GM12892 (cell line): Measurements from ENCODE around the gene WDTC1.

Experiments
- DNase-seq: peaks from one replicate; pipeline ENCODE4 v3.0.0; 2011; ENCODE audit not compliant: insufficient read length
- FAIRE-seq: peaks from 2 replicates; lab custom pipeline; 2011; peaks lifted over from hg19 to GRCh38; lab: Jason Lieb, UNC
- POLR2A ChIP-seq: IDR thresholded peaks from 2 replicates; pipeline ENCODE4 v1.6.1; 2011; ENCODE audit warnings: low read depth, low read length, control low read depth
- POLR2AphosphoS5 ChIP-seq: IDR thresholded peaks from 2 replicates; pipeline ENCODE4 v1.6.1; 2011; ENCODE audit warnings: low read depth, low read length, control low read depth
- TAF1 ChIP-seq: IDR thresholded peaks from 2 replicates; pipeline ENCODE4 v1.6.1; 2011; ENCODE audit warnings: low read depth, mild to moderate bottlenecking, control low read depth, low read length, borderline replicate concordance

WDTC1 gene

GRCh38 chr1:27346357-27346756 is 111.9 kb downstream of the WDTC1 start:
- FAIRE-seq (no peak), DNase-seq (no peak)
- TF ChIP-seq TAF1 (no peak), POLR2A (no peak)

DNA sequence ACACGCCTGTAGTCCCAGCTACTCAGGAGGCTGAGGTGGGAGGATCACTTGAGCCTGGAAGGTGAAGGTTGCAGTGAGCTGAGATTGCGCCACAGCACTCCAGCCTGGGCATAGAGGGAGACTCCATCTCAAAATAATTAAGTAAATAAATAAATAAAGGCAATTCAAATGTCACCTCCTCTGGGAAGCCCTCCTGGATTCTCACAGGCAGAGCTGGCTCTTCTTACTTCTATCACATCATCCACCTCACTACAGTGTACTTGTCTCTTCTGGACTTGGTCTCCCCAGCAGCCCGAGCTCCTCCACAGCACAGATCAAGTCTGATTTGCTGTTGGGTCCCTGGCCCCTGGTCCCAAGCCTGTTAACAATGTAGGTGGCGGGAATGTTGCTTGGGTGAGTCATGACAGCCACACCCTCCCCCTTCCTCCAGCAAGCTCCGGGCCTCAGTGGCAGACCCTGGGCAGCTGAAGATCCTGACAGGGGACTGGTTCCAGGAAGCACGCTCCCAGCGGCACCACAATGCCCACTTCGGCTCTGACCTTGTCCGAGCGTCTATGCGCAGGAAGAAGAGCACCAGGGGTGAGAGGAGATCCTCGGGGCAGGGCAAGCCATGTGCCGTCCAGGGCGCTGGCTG is 112.7 kb downstream of the WDTC1 start:
- FAIRE-seq (no peak), DNase-seq (no peak)
- TF ChIP-seq TAF1 (no peak), POLR2A (no peak), POLR2AphosphoS5 (no peak)

DNA sequence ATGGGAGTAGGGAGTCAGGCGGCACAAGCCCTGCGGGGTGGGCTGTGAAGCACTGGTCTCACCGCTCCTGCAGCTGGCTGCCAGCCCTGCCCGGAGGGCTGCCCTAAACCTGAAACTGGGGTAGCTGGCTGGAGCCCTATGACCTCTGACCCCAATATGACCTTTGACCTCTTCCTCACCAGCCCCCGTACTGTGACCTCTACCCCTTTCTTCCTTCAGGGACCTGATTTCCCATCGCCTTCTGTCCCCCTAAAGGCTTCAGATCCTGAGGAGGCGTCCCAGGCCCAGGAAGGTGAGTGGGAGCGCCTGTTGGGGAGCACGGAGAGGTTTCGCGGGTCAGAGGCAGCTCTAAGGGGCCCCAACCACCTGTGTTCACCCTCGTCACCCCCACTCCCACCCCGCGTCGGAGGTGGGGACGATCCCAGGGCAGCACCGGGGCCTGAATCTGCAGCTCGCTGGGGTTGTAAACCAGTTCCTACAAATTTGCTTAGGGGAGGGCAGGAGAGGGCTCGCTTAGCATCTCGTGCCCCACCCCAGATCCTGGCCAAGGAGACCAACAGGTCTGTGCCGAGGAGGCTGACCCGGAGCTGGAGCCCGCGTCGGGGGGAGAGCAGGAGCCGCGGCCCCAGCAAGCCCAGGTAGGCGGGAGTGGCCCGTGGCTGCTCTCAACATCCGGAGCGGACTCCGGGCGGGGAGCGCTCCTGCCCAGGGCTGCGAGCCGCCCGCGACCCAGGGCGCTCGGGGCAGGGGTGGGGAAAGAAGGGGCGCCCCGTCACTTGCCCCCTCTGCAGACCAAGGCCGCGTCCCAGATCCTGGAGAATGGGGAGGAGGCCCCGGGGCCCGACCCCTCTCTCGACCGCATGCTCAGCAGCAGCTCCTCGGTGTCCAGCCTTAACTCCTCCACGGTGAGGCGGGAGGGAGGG is 114.7 kb downstream of the WDTC1 start:
- TF ChIP-seq POLR2AphosphoS5 (no peak), POLR2A (no peak), TAF1 (no peak)
- FAIRE-seq (no peak), DNase-seq (no peak)

- no peak for FAIRE-seq
- TF ChIP-seq POLR2A (no peak), TAF1 (no peak), POLR2AphosphoS5 (no peak)
Measured at GRCh38 chr1:27349784-27350662, 115.6 kb downstream of the WDTC1 start.

GRCh38 chr1:27350663-27351540 is 116.5 kb downstream of the WDTC1 start:
- no peak for FAIRE-seq
- no peak for TF ChIP-seq TAF1
- TF ChIP-seq POLR2AphosphoS5: no peak
- TF ChIP-seq POLR2A: no peak
- DNase-seq: no peak

More at GRCh38 chr1:27349784-27350662, 115.6 kb downstream of the WDTC1 start:
- no peak for DNase-seq

DNA sequence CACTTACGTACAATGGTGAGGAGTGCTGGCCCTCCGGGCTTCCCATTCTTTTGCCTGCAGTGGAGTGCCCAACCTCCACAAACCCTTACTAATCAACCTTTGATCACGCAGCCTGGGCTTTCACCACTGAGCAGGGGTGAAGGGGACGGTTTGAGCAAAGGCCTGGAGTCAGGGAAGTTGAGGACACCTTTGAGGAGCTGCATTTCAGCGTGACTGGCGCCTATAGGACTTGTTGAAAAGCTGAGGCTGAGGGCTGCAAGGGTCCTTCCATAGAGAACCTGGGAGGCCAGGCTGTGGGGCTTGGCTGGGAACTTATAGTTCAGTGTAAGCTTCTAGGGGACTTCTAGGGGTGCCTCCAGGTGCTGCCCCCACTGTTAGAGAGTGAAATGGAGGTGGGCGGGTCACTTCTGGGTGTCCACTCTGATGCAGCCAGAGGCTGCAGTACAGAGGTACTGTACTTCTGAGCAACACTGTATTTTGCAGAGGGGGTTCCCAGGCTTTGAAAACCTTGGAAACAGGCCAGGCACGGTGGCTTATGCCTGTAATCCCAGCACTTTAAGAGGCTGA is 117.2 kb downstream of the WDTC1 start:
- DNase-seq (no peak), FAIRE-seq (no peak)
- TF ChIP-seq POLR2AphosphoS5 (no peak), TAF1 (no peak), POLR2A (no peak)

DNA sequence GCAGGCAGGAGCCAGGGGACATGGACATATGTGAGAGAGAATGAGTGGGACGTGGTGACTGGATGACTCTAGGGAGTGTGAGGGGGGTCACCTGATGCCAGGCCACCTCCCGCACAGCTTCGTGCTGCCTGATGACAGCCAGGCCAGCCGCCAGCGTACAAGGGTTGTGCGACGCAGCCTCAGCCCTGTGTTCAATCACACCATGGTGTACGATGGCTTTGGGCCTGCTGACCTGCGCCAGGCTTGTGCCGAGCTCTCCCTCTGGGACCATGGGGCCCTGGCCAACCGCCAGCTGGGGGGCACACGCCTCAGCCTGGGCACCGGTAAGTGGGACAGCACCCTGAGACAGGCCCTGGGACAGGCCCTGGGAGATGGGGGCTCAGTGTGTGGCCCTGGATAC is 118.7 kb downstream of the WDTC1 start:
- FAIRE-seq: no peak
- no peak for DNase-seq
- no peak for TF ChIP-seq TAF1
- TF ChIP-seq POLR2A: no peak
- TF ChIP-seq POLR2AphosphoS5: no peak

DNA sequence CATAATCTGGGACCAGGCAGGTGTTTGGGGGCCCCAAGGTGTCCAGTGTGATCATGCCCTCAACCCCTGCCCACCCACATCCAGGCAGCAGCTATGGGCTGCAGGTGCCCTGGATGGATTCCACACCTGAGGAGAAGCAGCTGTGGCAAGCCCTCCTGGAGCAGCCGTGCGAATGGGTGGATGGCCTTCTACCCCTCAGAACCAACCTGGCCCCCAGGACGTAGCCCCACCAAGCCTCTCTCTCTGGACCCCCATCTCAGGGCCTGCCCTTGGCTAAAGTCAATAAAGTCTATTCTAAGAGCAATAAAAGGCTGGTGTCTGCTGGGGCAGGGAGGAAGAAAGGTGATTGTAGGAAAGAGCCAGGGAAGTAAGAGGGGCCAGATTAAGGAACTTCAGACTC is 119.2 kb downstream of the WDTC1 start:
- FAIRE-seq: no peak
- no peak for DNase-seq

GRCh38 chr1:27355683-27356082 is 121.3 kb downstream of the WDTC1 start:
- TF ChIP-seq POLR2AphosphoS5 (no peak), POLR2A (no peak), TAF1 (no peak)
- DNase-seq (no peak), FAIRE-seq (no peak)

More for the DNA sequence above, 119.2 kb downstream of the WDTC1 start:
- no peak for TF ChIP-seq POLR2AphosphoS5
- TF ChIP-seq TAF1: no peak

DNA sequence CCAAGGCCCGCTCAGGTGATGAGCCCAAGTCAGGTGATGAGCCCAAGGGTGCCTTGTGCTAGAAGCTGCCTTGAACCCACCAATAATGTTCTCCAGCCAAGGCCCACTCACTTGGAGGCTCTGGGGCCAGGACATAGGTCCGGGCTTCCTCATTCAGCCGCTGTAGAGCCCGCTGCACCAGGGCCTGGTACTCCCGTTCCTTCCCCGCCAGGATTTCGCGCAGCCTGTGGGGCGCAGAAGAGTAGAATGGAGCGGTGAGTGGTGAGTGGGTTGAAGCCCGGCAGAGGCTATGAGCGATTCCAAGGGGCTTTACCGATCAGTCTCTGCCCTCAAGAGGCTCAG is 121.8 kb downstream of the WDTC1 start:
- TF ChIP-seq POLR2A (no peak), TAF1 (no peak), POLR2AphosphoS5 (no peak)

More for the DNA sequence above, 121.8 kb downstream of the WDTC1 start:
- no peak for FAIRE-seq
- DNase-seq: no peak
